Measurements from ENCODE around the gene PTPN13.

GRCh38 chr4:86603311-86603885 lies 9.3 kb downstream of the PTPN13 start:
- TF ChIP-seq CTCF (IDR thresholded peaks at IDR 0.05; ENCODE audit: low read depth, low read length, poor library complexity, severe bottlenecking) = no peak
- no peak for TF ChIP-seq EZH2phosphoT487 (IDR thresholded peaks at IDR 0.05; ENCODE audit: borderline replicate concordance, low read length)

Measured in DOHH2 (cell line).